Embryonic facial prominence (tissue), 1 donor: ENCODE results near the gene UBTFL1.
A peak's percentile ranks its signal among the peaks of the same experiment; 100 is the strongest.
"Not testable (repeated sequence)": the region's sequence is repeated elsewhere in the genome, so short reads cannot be mapped to it uniquely, and the experiment has no call there.

ENCODE experiments used
- DNase-seq: peaks from one replicate; pipeline ENCODE4 v3.0.0-alpha.2; 2016; ENCODE audit errors: extremely low spot score

Gene UBTFL1, protein sequence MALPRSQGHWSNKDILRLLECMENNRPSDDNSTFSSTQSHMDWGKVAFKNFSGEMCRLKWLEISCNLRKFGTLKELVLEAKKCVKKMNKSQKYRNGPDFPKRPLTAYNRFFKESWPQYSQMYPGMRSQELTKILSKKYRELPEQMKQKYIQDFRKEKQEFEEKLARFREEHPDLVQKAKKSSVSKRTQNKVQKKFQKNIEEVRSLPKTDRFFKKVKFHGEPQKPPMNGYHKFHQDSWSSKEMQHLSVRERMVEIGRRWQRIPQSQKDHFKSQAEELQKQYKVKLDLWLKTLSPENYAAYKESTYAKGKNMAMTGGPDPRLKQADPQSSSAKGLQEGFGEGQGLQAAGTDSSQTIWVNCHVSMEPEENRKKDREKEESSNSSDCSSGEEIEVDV

DNA sequence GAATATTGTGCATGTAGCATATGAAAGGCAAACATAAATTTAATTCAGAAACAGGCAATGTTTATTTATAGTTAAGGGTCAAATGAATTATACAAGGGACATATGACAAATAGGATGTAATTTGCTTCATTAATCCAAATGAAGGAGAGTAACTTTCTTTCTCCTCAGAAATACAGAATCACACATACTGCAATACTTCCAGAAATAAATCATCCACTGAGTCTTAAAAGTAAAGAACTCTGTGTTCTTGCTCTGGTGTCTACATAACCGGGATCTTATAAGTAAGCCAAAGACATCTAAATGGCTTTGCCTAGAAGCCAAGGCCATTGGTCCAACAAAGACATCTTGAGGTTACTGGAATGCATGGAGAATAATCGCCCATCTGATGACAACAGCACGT is at the start of gene UBTFL1:
TSS of gene UBTFL1 (plus strand) at position 301 of the 400 bp plus-strand sequence. CDS start at position 301, 0 bp downstream.
- not testable (repeated sequence) for DNase-seq

DNA sequence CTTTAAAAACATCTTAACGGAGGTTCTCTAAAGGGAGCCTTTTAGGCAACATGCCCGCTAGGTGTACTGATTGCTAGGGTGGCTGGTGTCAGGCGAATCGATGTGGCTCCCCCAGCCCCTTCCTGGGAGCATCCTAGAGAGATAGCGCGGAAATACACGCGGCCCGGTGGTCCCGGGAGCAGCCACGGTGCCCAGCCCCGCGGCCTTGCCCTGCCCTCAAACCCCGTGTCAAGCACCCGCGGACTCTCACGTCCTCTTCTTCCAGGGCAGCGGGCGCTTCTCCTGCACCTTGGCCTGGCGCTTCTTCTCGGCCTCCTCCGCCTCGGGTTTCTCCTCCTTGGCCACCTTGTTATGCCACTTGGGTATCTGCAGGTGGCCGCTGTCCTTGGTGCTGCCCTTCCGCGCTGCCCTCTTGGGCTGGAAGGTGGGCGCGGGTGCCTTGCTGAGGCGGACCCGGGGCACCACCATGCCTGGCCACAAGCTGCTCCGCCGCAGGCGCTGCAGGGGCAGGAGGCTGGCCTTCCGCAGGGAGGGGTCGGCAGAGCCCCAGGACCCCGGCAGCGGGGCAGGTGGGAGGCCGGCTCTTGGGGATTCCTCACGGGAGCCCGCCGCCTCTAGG is 34.0 kb upstream of the UBTFL1 start:
- DNase-seq, result not testable (repeated sequence)

DNA sequence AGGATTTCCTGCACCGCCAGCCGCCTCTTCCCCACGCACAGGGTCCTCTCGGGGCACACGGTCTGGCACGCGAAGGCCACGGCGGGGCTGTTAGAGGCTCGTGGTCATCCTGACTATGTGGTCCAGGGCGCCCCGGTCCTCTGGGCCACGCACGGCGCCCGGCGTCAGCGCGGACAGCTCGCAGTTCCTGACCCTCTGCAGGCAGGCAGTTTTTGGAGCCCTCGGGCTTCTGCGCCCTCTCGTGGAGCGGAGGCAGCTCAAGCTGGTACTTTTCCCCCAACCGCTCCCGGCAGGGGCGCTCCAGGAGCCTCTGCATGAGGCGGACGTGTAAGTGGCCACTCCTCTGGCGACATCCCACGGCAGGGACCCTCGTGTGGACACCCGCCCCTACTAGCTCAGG is 33.4 kb upstream of the UBTFL1 start:
- not testable (repeated sequence) for DNase-seq

DNA sequence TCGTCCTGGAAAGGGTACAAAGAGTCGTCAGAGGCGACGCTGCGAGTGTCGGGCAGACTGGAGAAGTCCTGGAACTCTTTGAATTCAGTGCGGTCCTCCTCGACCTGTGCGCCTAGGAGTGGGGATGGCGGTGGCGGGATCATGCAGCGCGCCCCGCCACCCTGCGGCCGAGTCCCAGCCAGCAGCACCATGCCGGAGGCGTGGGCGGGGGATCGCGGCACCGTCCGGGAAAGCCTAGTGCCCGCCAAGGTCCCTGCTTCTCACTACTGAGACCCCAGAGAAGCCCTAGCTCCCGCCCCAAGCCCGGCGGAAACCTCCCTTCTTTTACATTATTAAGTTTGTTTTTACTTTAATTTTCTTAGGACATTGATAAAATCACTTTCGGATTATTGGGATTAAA is 32.2 kb upstream of the UBTFL1 start:
- DNase-seq, result not testable (repeated sequence)

DNA sequence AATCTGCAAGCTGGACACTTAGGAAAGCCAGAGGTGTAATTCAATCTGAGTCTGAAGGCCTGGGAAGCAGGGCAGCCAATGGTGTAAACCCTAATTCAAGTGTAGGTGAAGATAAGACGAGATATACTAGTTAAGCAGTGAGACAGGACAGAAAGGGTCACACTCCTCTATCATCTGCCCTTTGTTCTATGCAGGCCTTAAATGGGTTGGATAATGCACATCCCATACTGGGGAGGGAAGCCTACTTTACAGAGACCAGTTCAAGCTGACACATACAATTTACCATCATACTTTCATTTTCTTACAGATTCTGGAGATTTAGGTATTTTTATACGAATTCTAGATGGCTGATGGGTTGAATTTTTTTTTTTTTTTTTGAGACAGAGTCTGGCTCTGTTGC is 3.0 kb downstream of the UBTFL1 start:
- not testable (repeated sequence) for DNase-seq

DNA sequence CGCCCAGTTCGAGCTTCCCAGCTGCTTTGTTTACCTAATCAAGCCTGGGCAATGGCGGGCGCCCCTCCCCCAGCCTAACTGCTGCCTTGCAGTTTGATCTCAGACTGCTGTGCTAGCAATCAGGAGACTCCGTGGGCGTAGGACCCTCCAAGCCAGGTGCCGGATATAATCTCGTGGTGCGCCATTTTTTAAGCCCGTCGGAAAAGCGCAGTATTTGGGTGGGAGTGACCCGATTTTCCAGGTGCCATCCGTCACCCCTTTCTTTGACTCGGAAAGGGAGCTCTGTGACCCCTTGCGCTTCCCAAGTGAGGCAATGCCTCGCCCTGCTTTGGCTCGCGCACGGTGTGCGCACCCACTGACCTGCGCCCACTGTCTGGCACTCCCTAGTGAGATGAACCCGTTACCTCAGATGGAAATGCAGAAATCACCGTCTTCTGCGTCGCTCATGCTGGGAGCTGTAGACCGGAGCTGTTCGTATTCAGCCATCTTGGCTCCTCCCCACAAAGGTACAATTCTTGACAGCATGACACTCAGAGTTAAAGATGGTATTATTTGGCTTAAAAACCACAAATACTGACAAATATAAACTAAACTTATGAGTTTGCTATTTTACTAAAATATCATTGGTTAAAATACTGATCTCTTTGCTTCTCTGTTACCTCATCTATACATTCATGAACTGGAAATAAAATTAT is 9.6 kb downstream of the UBTFL1 start:
- DNase-seq, result not testable (repeated sequence)

DNA sequence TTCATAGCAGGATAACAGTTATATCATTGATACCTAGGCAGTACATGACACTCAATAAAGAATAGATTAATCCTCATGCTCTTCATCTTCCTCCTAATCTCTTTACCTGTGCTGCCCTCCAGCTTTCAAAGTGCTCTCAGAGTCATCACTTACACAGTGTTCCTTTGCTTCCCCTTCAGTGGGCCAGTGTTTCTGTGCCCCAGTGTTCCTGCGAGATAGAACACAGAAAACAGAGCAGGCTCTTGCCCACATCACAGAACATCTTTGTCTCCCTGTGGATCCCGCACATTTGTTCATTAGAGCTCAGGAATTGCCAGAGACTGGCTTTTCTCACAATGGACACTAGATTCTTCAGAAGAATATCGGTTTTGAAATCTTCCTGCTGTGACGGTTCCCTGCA is 12.5 kb downstream of the UBTFL1 start:
- DNase-seq, result not testable (repeated sequence)

DNA sequence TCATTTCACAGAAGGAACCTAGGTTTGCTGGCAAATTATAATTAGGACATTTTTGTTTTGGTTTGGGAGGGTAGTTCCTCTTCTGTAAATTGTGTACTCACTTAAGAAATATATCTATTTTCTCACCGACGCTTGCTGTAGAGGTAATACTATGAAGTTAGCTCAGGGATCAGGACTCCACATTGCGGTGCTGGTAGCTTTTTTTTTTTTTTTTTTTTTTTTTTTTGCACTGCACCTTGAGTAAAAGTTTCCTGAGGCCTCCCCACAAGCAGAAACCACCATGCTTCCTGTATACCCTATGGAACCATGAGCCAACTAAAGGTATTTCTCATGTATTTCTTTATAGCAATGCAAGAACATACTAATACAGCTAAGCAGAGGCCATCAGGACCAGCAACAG is 14.7 kb downstream of the UBTFL1 start:
- no peak for DNase-seq

DNA sequence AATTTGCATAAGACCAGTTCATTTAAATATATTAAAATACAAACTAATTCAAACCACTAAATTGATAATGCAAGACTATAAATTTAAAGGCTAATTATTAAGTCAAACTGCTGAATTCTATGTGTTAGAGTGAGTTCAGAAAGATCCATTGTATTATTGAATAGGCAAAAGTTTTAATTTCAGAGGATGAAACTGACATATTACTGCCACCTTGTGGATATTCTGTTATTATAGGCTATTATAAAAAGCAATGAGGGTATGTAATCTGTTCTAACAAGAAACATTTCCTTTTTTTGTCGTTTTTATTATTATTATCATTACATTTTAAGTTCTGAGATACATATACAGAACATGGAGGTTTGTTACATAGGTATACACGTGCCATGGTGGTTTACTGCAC is 27.8 kb downstream of the UBTFL1 start:
- no peak for DNase-seq

DNA sequence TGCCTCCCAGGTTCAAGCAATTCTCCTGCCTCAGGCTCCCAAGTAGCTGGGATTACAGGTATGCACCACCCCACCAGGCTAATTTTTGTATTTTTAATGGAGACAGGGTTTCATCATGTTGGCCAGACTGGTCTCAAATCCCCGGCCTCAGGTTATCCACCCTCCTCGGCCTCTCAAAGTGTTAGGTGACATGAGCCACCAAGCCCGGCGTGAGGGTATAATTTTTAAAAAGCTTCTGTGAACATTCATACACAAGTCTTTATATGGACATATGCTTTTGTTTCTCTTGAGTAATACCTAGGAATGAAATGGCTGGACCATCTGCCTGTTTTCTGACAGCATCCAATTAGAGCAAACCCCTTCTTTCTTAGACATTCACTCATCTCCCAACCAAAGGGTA is 34.4 kb downstream of the UBTFL1 start:
- no peak for DNase-seq

DNA sequence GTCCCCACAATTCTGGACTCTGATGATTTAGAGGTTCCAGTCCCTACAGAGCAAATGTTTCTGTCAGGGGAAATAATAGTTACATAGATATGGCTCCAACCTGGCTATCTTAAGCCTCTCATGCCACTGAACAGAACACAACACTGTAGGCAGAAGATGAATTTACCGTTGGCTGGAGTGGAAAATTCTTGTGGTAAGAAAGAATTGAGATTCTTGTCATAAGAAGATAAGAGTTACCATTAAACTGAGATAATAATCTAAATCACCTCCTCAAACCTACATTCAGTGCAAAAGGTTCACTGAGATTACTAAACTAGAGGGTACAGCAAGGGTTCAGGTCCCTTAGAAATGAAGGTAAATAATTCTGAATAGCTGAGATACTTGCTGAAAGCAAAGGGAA is 38.6 kb downstream of the UBTFL1 start:
- DNase-seq, result no peak

DNA sequence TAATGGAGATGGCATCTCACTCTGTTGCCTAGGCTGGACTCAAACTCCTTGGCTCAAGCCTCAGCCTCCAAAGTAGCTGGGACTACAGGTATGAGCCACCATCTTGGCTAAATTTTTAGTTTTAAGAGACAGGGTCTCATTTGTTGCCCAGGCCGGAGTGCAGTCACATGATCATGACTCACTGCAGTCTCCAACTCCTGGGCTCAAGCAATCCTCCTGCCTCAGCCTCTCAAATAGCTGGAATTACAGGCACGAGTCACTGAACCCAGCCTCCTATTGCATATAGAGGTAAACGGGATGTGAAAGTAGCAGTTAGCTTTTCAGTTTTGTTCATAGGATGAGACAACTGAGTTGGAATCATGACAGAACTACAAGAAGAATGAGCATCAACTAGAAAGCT is 39.2 kb downstream of the UBTFL1 start:
- no peak for DNase-seq

DNA sequence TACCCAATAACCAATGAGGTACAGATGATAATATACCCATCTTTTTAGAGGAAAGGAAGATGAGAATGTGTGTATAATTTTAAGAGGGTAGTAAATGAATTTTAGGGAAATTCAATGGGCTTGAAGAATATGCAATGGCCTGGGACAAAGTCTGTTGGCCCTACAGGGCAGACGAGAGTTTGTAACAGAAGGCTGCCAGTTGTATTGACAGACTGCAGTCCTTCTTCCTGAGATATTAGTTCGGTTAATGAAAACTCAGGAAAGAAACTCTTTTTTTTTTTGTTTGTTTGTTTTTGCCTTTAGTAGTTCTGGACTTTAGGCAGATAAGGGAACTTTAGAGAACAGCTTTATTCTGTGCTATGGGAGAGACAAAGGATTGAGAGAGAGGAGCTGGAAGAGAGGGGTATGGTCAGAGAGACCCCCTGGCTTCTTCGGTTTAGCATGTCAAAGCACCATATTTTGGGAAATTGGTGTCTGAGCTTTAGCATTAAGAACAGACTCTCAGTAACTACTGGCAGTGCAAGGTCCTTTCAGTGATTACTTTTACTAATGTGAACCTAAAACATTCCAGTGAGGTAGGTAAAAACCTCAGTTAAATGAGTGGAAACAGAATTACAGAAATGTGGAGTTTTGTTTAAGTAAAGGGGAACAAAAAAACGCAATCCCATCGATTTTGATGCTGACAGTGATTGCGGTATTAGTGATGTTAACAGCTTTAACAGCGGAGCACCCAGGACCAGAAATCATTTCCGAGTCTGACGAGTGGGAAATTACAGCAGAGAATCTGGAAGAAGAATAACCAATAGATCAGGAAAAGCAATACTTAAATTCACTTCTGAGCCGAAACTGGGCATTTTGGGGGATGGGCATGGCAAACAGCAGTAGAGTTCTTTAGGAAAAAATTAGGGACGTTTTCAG is 48.1 kb downstream of the UBTFL1 start:
- no peak for DNase-seq

DNA sequence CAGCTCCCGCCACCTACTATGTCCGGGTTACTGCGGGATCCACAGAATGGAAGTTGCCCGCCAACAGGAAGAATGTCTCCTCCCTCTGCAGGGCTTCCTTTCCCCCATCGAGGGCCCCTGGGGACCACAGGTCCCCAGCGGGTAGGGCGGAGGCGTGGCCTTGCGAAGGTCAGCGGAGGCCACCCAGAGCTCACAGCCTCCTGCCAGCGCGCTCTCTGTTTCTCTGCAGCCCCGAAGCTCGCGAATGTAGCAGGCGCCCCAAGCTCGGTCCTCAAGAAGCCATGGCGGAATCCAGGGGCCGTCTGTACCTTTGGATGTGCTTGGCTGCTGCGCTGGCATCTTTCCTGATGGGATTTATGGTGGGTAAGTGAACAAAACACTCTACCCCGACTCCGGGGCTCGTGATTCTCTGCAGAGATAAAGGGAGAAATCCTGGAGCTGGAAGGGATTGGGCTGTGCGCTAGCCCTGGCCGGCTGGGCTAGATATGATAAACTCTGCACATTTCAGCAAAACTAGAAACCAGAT is 48.8 kb downstream of the UBTFL1 start, which contains the start of gene NAALAD2:
TSS of gene NAALAD2 (plus strand) at position 186 of the 526 bp plus-strand sequence. CDS start at position 282, 96 bp downstream.
- DNase-seq, result peak; percentile 32

DNA sequence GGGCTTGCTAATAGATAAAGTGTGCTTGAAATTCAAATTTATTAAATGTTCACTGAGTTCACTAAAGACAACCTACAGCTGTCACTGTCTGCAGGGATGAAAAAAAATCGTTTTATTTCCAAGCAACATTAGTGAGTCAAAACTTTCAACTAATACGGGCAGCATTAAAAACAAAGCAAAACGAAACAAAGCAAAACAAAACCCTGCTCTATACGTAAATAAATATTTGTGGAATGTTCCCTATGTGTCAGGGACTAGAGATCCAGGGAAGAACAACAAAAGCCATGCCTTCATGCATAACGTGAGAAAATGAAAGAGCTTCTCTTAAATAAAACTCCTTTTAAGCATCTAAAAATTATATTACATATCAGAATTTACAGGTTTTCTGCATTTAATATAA is 49.3 kb downstream of the UBTFL1 start:
- no peak for DNase-seq
